SU-DHL-6 (cell line): ENCODE data around the gene RUVBL2.
"Not testable (repeated sequence)": the region's sequence is repeated elsewhere in the genome, so short reads cannot be mapped to it uniquely, and the experiment has no call there.

ENCODE experiments used
- H2AFZ ChIP-seq: fragments of 200-600 bp; sonication (generic); 2 replicates; pipeline ENCODE4 v1.6.1; 2014; ENCODE audit warnings: low read depth, mild to moderate bottlenecking, moderate library complexity, mixed read lengths, antibody characterized with exemption, low read length; ENCODE audit not compliant: severe bottlenecking
- H3F3A ChIP-seq: fragments of 200-600 bp; shearing (Covaris generic); 2 replicates; pipeline ENCODE4 v1.6.0; 2016; ENCODE audit warnings: antibody characterized with exemption, mild to moderate bottlenecking; ENCODE audit not compliant: insufficient read depth
- H3K27ac ChIP-seq: fragments of 200-600 bp; sonication (generic); 2 replicates; pipeline ENCODE4 v1.5.1; 2016; ENCODE audit warnings: low read depth, mild to moderate bottlenecking, low read length, moderate library complexity, mixed read lengths
- H3K27me3 ChIP-seq: fragments of 200-600 bp; sonication (generic), shearing (Covaris generic); 2 replicates; pipeline ENCODE4 v1.6.0; 2014; ENCODE audit warnings: mild to moderate bottlenecking, low read length
- H3K36me3 ChIP-seq: fragments of 200-600 bp; sonication (generic); 2 replicates; pipeline ENCODE4 v1.6.1; 2014; ENCODE audit warnings: mild to moderate bottlenecking, low read length, mixed read lengths
- H3K4me2 ChIP-seq: fragments of 300-600, 200-600 bp; shearing (Covaris generic), sonication (generic); 2 replicates; pipeline ENCODE4 v1.6.0; 2014; ENCODE audit warnings: low read length, low read depth, mild to moderate bottlenecking; ENCODE audit not compliant: poor library complexity, severe bottlenecking
- H3K4me3 ChIP-seq: fragments of 200-600 bp; sonication (generic); 2 replicates; pipeline ENCODE4 v1.5.1; 2014; ENCODE audit warnings: antibody characterized with exemption, low read length, mild to moderate bottlenecking, mixed read lengths; ENCODE audit not compliant: insufficient read depth, poor library complexity, severe bottlenecking
- H3K79me2 ChIP-seq: fragments of 200-600 bp; sonication (generic); 2 replicates; pipeline ENCODE4 v1.6.1; 2014; ENCODE audit warnings: mild to moderate bottlenecking, low read length, moderate library complexity; ENCODE audit not compliant: insufficient read depth
- H3K9ac ChIP-seq: fragments of 200-600 bp; sonication (generic); 2 replicates; pipeline ENCODE4 v1.7.0; 2014; ENCODE audit warnings: mild to moderate bottlenecking, low read length
- H3K9me2 ChIP-seq: fragments of 200-600 bp; sonication (generic); replicated peaks from 2 replicates; pipeline ENCODE4 v1.6.1; 2014; ENCODE audit warnings: low read length; ENCODE audit not compliant: insufficient read depth
- H3K9me3 ChIP-seq: fragments of 200-600 bp; sonication (generic); 2 replicates; pipeline ENCODE4 v1.6.1; 2014; ENCODE audit warnings: low read length, mixed read lengths; ENCODE audit not compliant: insufficient read depth
- H4K20me1 ChIP-seq: fragments of 200-600 bp; sonication (generic); 2 replicates; pipeline ENCODE4 v1.6.1; 2014; ENCODE audit warnings: low read depth, mild to moderate bottlenecking, antibody characterized with exemption, low read length, moderate library complexity, mixed read lengths
- CTCF ChIP-seq: fragments of 200-600 bp; sonication (generic); IDR thresholded peaks from one replicate; pipeline ENCODE4 v1.5.1; 2017; ENCODE audit warnings: antibody characterized with exemption, mild to moderate bottlenecking, low read length, moderate library complexity; ENCODE audit not compliant: insufficient read depth, poor library complexity, severe bottlenecking
- EZH2phosphoT487 ChIP-seq: fragments of 200-600 bp; sonication (generic), shearing (Covaris generic); conservative IDR thresholded peaks from 2 replicates; pipeline ENCODE4 v1.6.1; 2018; ENCODE audit warnings: mild to moderate bottlenecking, antibody characterized with exemption, low read length, moderate library complexity, mixed read lengths

Gene RUVBL2

GRCh38 chr19:49022116-49022515 lies 28.4 kb downstream of the RUVBL2 start:
- TF ChIP-seq CTCF (no peak), EZH2phosphoT487 (no peak)
- no peak overlapping the region for H3K9ac ChIP-seq
- no peaks in the 10 kb centered on the region for H3K36me3 ChIP-seq
- H3F3A ChIP-seq: no peaks in the 10 kb centered on the region
- no peak overlapping the region for H2AFZ ChIP-seq
- H3K4me3 ChIP-seq: no peak overlapping the region
- no peak overlapping the region for H3K4me2 ChIP-seq
- H3K9me3 ChIP-seq: no peaks in the 10 kb centered on the region
- no peaks in the 10 kb centered on the region for H3K27me3 ChIP-seq
- no peaks in the 10 kb centered on the region for H3K9me2 ChIP-seq
- H3K79me2 ChIP-seq: no peaks in the 10 kb centered on the region
- no peaks in the 10 kb centered on the region for H4K20me1 ChIP-seq
- no peak overlapping the region for H3K27ac ChIP-seq

GRCh38 chr19:49024233-49024632 lies 30.5 kb downstream of the RUVBL2 start, which contains the start of gene CGB3:
Gene CGB3, minus strand, starts transcription at chr19:49024333. Its CDS starts 362 bp downstream, at chr19:49023971.
- not testable (repeated sequence) for H3K9me2 ChIP-seq, H3K27ac ChIP-seq, H3K4me3 ChIP-seq, H3K4me2 ChIP-seq, H3K36me3 ChIP-seq, H3F3A ChIP-seq, H3K27me3 ChIP-seq, H2AFZ ChIP-seq, H3K79me2 ChIP-seq, H4K20me1 ChIP-seq, H3K9ac ChIP-seq, H3K9me3 ChIP-seq

GRCh38 chr19:49025088-49025487 lies 31.4 kb downstream of the RUVBL2 start:
- H4K20me1 ChIP-seq, H3K9me2 ChIP-seq, H3K4me3 ChIP-seq, H3K79me2 ChIP-seq, H3K4me2 ChIP-seq, H3K9me3 ChIP-seq, H3K27ac ChIP-seq, H2AFZ ChIP-seq, H3K27me3 ChIP-seq, H3K36me3 ChIP-seq, H3F3A ChIP-seq, H3K9ac ChIP-seq: not testable (repeated sequence)

- H3K79me2 ChIP-seq, H2AFZ ChIP-seq, H3F3A ChIP-seq, H3K9ac ChIP-seq, H4K20me1 ChIP-seq, H3K4me2 ChIP-seq, H3K27ac ChIP-seq, H3K9me3 ChIP-seq, H3K36me3 ChIP-seq, H3K9me2 ChIP-seq, H3K27me3 ChIP-seq, H3K4me3 ChIP-seq: not testable (repeated sequence)
Measured at GRCh38 chr19:49025599-49025998, 31.9 kb downstream of the RUVBL2 start.

GRCh38 chr19:49028686-49029085 lies 35.0 kb downstream of the RUVBL2 start:
- H3K9me3 ChIP-seq, H2AFZ ChIP-seq, H3K27ac ChIP-seq, H3K9me2 ChIP-seq, H3K79me2 ChIP-seq, H3K36me3 ChIP-seq, H4K20me1 ChIP-seq, H3F3A ChIP-seq, H3K4me3 ChIP-seq, H3K9ac ChIP-seq, H3K27me3 ChIP-seq, H3K4me2 ChIP-seq: not testable (repeated sequence)

GRCh38 chr19:49029749-49030148 lies 36.1 kb downstream of the RUVBL2 start:
- not testable (repeated sequence) for H3K9ac ChIP-seq, H3K4me2 ChIP-seq, H3K36me3 ChIP-seq, H3K9me2 ChIP-seq, H3K4me3 ChIP-seq, H4K20me1 ChIP-seq, H3K27ac ChIP-seq, H3F3A ChIP-seq, H3K9me3 ChIP-seq, H3K27me3 ChIP-seq, H3K79me2 ChIP-seq, H2AFZ ChIP-seq

- H3K4me3 ChIP-seq, H3K9me2 ChIP-seq, H3F3A ChIP-seq, H3K27ac ChIP-seq, H2AFZ ChIP-seq, H3K79me2 ChIP-seq, H3K9me3 ChIP-seq, H3K27me3 ChIP-seq, H3K4me2 ChIP-seq, H3K36me3 ChIP-seq, H4K20me1 ChIP-seq, H3K9ac ChIP-seq: not testable (repeated sequence)
Measured at GRCh38 chr19:49030323-49030722, 36.6 kb downstream of the RUVBL2 start.
